ENCODE data around the gene SEMA7A.
"Not testable (repeated sequence)": the region's sequence is repeated elsewhere in the genome, so short reads cannot be mapped to it uniquely, and the experiment has no call there.

The SEMA7A gene

DNA sequence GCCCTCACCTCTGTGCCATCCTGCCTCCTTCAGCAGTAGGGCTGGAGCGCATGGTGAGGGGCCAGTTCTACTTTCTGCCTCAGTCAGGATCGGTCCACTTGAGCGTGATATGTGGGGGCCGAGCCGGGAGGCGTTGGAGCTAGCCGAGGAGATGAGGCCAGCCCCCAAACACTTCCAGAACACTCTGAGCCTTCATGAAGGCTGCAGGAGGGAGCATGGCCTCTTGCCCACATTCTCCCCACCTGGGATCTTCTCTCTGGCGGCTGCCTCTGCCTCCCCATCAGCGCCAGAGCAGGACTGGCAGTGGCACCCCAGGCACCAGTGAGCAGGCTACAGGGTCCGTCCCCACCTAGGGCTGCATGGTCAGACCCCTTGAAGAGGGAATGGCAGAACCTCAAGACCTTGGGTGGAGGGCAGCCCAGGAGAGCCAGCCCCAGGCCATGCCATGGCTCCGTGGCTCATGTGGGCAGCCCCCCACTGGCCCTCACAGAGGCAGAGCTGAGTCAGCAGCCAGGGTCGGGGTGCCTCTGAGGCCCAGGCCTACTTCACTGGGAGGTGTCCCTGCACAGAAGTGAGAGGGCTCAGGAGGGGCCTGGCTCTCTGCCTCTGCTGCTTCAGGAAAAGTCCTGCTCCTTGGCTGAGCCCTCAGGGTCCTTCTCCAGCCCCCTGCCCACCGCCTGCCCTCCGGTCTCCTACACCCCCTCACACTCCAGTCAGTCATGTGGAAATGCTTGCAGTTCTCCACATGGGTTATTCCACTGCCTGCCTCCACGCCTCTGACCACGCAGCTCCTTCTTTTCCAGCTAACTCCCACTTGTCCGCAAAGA, 38.2 kb downstream of the SEMA7A start:
- Histone ChIP-seq H3K9me3 (ENCODE audit: control insufficient read depth, insufficient read depth, low read length) (no peaks in the 10 kb centered on the region), H3K27me3 (ENCODE audit: control insufficient read depth, insufficient read depth, low read length) (no peaks in the 10 kb centered on the region), H3K4me3 (ENCODE audit: low read depth, low read length) (no peak overlapping the region), H3K27ac (ENCODE audit: low read depth, low read length) (no peak overlapping the region), H3K9ac (ENCODE audit: low read depth, low read length) (no peak overlapping the region), H3K36me3 (ENCODE audit: control insufficient read depth, insufficient read depth, low read length) (no peaks in the 10 kb centered on the region), H3K4me1 (ENCODE audit: control insufficient read depth, insufficient read depth, low read length) (peaks cover 6% of the 10 kb centered on the region; the same call in 1 of the 2 replicates)

DNA sequence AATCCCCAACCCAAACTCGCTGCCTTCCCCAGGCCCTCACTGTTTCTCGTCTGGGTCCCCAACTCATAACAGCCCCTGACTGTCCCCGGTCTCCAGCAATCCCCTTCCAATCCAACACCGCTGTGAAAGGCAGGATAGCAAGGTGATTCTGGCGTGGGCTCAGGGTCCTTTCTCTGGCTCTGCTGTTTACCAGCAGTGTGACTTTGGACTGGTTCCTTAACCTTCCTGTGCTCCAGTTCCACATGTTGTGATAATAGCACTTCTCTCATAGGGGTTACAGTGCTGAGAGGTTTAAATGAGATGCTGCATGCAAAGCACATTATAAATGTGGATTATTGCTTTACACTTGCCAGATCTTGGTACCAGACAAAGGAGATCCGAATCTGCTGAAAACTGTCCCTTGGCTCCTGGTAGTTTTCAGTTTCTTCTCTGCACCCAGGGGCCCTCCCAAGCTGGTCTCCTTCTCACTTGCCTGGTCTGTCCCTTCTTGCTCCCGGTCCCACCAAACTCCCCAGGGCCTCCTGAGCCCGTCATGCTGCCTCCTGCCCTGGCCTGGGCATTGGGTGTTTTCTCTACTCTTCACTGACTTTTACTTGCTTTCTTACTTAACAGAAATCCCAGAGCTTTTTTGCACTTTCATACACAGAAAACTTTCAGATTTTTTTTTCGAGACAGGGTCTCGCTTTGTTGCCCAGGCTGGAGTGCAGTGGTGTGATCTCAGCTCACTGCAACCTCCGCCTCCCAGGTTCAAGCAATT, 39.5 kb downstream of the SEMA7A start:
- Histone ChIP-seq H3K27me3 (ENCODE audit: control insufficient read depth, insufficient read depth, low read length) (no peaks in the 10 kb centered on the region), H3K4me3 (ENCODE audit: low read depth, low read length) (no peak overlapping the region), H3K4me1 (ENCODE audit: control insufficient read depth, insufficient read depth, low read length) (no peaks in the 10 kb centered on the region), H3K36me3 (ENCODE audit: control insufficient read depth, insufficient read depth, low read length) (no peaks in the 10 kb centered on the region), H3K9ac (ENCODE audit: low read depth, low read length) (no peak overlapping the region), H3K27ac (ENCODE audit: low read depth, low read length) (no peak overlapping the region), H3K9me3 (ENCODE audit: control insufficient read depth, insufficient read depth, low read length) (no peaks in the 10 kb centered on the region)

DNA sequence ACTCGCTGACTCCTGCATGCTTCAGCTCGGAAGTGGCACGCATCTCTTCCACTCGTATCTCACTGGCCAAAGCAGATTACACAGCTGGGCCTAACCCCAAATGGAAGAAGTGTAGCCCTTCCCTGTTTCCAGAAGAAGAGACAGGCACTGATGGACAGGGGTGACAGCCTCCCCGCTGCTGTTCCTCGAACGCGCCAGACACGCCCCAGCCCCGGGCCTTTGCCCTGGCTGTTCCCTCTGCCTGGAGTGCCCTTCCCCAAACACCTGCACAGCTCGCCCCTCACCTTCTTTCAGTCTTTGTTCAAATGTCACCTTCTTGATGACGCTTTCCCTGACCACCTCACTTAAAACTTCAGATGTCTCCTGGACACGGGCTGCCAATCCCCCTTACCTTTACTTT, 40.3 kb downstream of the SEMA7A start:
- no peaks in the 10 kb centered on the region for H3K9me3 ChIP-seq (ENCODE audit: control insufficient read depth, insufficient read depth, low read length)
- no peak overlapping the region for H3K9ac ChIP-seq (ENCODE audit: low read depth, low read length)

DNA sequence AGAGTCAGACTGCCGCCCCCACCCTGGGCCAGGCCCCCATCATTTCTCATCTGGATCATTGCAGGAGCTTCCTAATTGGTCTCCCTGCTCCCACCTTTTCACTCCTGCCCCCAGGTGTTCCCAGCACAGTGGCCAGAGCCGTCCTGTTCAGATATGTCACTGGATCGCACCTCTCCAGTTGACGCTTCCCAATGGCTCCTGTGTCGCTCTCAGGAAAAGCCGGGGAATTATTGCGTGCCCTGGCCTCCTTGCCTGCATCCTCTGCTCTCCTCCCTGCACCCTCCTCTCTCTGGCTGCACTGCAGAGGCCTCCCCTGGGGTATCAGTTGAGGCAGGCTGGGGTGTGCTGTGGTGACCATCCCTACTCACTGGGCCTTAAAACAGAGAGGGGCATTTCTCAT, 40.9 kb downstream of the SEMA7A start:
- Histone ChIP-seq H3K27me3 (ENCODE audit: control insufficient read depth, insufficient read depth, low read length) (no peaks in the 10 kb centered on the region), H3K27ac (ENCODE audit: low read depth, low read length) (no peak overlapping the region), H3K9me3 (ENCODE audit: control insufficient read depth, insufficient read depth, low read length) (no peaks in the 10 kb centered on the region), H3K4me3 (ENCODE audit: low read depth, low read length) (no peak overlapping the region), H3K36me3 (ENCODE audit: control insufficient read depth, insufficient read depth, low read length) (no peaks in the 10 kb centered on the region), H3K4me1 (ENCODE audit: control insufficient read depth, insufficient read depth, low read length) (no peaks in the 10 kb centered on the region), H3K9ac (ENCODE audit: low read depth, low read length) (no peak overlapping the region)

More for the DNA sequence above, 40.3 kb downstream of the SEMA7A start:
- Histone ChIP-seq H3K4me3 (ENCODE audit: low read depth, low read length) (no peak overlapping the region), H3K27ac (ENCODE audit: low read depth, low read length) (no peak overlapping the region), H3K4me1 (ENCODE audit: control insufficient read depth, insufficient read depth, low read length) (no peaks in the 10 kb centered on the region), H3K27me3 (ENCODE audit: control insufficient read depth, insufficient read depth, low read length) (no peaks in the 10 kb centered on the region), H3K36me3 (ENCODE audit: control insufficient read depth, insufficient read depth, low read length) (no peaks in the 10 kb centered on the region)

DNA sequence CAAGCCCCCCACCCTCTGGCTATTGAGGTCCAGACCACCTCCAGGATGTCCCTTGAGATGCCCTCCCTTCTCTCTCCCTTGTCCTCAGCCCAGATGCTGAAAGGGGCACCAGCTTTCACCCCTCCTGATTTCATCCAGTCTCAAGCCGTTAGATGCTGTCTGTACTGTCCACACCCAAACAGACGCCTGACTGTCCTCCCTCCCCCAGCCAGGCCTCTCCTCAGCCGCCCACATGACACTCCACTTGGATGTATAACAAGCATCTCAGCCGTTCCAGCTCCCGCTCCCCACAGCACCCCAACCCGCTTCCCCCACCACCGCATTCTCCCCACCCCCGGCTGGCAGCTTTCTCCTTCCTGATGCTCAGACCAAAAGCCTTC, 41.3 kb downstream of the SEMA7A start:
- Histone ChIP-seq H3K4me3 (ENCODE audit: low read depth, low read length) (no peak overlapping the region), H3K36me3 (ENCODE audit: control insufficient read depth, insufficient read depth, low read length) (no peaks in the 10 kb centered on the region), H3K27ac (ENCODE audit: low read depth, low read length) (no peak overlapping the region), H3K27me3 (ENCODE audit: control insufficient read depth, insufficient read depth, low read length) (no peaks in the 10 kb centered on the region), H3K9ac (ENCODE audit: low read depth, low read length) (no peak overlapping the region), H3K4me1 (ENCODE audit: control insufficient read depth, insufficient read depth, low read length) (no peaks in the 10 kb centered on the region), H3K9me3 (ENCODE audit: control insufficient read depth, insufficient read depth, low read length) (no peaks in the 10 kb centered on the region)

DNA sequence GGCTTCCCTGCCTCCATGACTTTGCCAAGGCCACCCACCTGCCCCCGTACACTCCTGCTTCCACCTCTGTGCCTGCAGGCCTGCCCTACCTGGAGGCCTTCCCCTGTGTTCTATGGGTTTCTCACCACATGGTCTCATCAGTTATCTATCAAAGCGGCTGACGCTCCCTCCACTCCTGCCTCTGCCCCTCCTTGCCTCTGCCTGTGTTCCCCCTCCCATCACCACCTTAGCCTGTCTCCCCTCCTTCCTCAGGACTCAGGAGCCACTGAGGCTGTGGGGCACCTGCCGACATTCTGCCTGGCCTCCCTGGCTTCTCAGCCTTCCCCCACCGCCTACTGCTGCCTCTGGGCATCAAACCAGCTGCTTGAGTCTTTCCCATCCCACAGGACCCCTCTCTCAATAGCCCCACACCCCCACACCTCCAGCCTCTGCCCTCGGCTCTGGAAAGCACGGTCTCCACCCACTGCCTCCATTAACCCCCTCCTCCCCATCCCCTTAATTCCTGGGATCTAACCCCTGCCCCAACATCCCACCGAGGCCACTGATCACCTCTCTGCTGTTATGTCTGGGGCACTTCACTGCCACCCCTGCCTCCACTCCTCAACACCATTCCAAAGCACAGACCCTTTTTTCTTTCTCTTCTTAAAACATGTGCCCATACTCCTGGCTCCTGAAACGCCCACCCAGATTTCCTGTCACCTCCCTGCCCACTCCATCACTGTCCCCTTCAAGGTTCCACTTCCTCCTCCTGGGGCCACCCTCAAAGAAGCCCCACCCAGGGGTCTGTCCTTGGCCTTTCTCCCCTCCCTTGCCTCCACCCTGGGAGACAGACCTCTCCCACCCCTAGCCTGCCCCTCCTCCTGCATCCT, 41.9 kb downstream of the SEMA7A start:
- no peak overlapping the region for H3K27ac ChIP-seq (ENCODE audit: low read depth, low read length)
- no peak overlapping the region for H3K9ac ChIP-seq (ENCODE audit: low read depth, low read length)

DNA sequence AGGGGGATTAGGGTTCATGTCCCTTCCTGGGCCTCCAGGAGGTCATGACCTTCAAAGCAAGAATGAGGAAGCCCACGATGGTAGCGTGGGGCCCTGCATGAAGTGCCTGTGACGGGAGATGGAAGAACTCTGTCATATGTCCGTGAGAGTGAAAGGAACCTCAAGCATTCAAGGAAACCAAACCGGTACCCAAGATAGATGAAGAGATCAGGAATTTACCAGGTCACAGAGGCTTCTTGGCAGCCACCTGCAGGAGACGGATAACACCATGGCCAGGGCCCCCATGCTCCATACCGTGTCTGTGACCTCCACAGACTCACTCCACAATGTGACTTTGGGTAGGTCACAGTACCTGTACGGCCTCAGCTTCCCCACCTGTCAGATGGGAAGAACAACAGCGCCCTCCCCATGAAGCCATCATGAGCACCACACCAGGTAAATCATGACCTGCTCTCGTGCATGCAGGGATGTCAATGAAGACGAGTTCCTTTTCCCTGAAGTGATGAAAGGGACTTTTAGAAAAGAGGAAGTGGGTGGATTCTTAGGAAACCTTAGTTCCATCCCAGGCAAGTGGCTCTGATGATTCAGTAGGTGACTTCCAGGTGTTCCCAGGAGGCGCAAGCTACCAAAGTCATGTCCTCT, 43.0 kb downstream of the SEMA7A start:
- peaks cover 8% of the 10 kb centered on the region; the same call in 1 of the 2 replicates for H3K4me1 ChIP-seq (ENCODE audit: control insufficient read depth, insufficient read depth, low read length)
- H3K9ac ChIP-seq (ENCODE audit: low read depth, low read length), result no peak overlapping the region
- H3K27me3 ChIP-seq (ENCODE audit: control insufficient read depth, insufficient read depth, low read length), result no peaks in the 10 kb centered on the region
- H3K4me3 ChIP-seq (ENCODE audit: low read depth, low read length), result no peak overlapping the region
- no peaks in the 10 kb centered on the region for H3K36me3 ChIP-seq (ENCODE audit: control insufficient read depth, insufficient read depth, low read length)
- H3K27ac ChIP-seq (ENCODE audit: low read depth, low read length), result no peak overlapping the region
- no peaks in the 10 kb centered on the region for H3K9me3 ChIP-seq (ENCODE audit: control insufficient read depth, insufficient read depth, low read length)

More for the DNA sequence above, 41.9 kb downstream of the SEMA7A start:
- Histone ChIP-seq H3K9me3 (ENCODE audit: control insufficient read depth, insufficient read depth, low read length) (no peaks in the 10 kb centered on the region), H3K36me3 (ENCODE audit: control insufficient read depth, insufficient read depth, low read length) (no peaks in the 10 kb centered on the region), H3K4me1 (ENCODE audit: control insufficient read depth, insufficient read depth, low read length) (peaks cover under 1% of the 10 kb centered on the region; the same call in 1 of the 2 replicates), H3K4me3 (ENCODE audit: low read depth, low read length) (no peak overlapping the region), H3K27me3 (ENCODE audit: control insufficient read depth, insufficient read depth, low read length) (no peaks in the 10 kb centered on the region)

DNA sequence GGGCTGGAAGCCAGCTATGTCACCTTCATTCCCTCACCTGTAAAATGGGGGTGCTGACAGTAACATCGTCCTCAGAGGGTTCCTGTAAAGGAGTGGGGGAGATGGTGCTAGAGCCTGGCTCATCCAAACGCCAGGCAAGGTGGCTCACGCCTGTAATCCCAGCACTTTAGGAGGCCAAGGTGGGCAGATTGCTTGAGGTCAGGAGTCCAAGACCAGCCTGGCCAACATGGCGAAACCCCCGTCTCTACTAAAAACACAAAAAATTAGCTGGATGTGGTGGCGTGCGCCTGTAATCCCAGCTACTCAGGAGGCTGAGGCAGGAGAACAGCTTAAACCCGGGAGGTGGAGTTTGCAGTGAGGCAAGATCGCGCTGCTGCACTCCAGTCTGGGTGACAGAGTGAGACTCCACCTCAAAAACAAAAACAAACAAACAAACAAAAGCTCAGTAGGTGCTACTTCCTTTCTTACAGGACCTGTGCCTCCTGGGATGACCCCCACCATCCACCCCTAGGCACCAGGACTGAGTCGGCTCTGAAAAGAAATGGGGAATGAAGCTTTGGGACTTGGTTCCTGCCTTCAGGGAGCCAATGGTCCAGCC, 43.6 kb downstream of the SEMA7A start:
- H3K27me3 ChIP-seq (ENCODE audit: control insufficient read depth, insufficient read depth, low read length); H3K4me1 ChIP-seq (ENCODE audit: control insufficient read depth, insufficient read depth, low read length); H3K36me3 ChIP-seq (ENCODE audit: control insufficient read depth, insufficient read depth, low read length); H3K9ac ChIP-seq (ENCODE audit: low read depth, low read length); H3K4me3 ChIP-seq (ENCODE audit: low read depth, low read length); H3K27ac ChIP-seq (ENCODE audit: low read depth, low read length); H3K9me3 ChIP-seq (ENCODE audit: control insufficient read depth, insufficient read depth, low read length): not testable (repeated sequence)

DNA sequence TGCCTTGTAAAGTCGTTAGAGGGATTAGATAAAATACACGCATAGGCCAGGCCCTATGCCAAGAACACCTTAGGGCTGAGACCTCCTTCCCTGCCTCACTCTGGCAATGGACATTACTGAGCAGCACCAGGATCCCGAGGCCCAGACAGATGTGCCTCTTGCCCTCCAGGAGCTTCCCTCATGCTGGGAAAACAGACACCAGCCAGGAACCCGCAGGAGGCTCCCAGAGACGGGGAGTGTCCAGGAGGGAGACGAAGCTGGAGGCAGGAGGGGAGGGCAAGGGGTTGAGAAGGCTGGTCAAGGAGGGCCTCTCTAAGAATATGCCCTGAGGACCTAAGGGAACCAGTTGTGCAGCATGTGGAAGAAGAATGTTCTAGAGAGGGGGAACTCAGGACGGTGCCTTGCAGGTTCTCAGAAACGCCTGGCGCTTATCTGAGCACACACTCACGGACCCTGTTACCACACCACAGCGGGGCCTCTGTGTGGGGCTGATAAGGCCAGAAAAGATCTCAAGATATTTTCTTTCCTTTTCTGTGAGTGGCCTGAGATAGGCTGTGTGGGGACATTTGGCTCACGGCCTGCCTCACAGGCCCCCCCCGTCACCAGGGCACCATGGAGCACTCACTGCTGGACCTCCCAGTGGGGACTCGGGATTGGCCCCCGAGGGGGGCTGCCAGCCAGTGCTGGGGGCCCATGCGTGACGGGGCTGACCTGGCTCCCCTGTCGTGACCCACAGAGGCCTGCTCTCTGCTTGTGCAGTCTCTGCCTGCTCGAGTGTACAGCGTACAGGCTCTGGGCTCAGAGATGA, 44.3 kb downstream of the SEMA7A start:
- H3K36me3 ChIP-seq (ENCODE audit: control insufficient read depth, insufficient read depth, low read length), result no peaks in the 10 kb centered on the region
- no peak overlapping the region for H3K4me3 ChIP-seq (ENCODE audit: low read depth, low read length)
- H3K27me3 ChIP-seq (ENCODE audit: control insufficient read depth, insufficient read depth, low read length), result no peaks in the 10 kb centered on the region
- H3K9me3 ChIP-seq (ENCODE audit: control insufficient read depth, insufficient read depth, low read length), result no peaks in the 10 kb centered on the region
- H3K27ac ChIP-seq (ENCODE audit: low read depth, low read length), result no peak overlapping the region
- peaks cover 8% of the 10 kb centered on the region; the same call in 1 of the 2 replicates for H3K4me1 ChIP-seq (ENCODE audit: control insufficient read depth, insufficient read depth, low read length)
- no peak overlapping the region for H3K9ac ChIP-seq (ENCODE audit: low read depth, low read length)

Measured in HUES48 (cell line).